GM19043 (cell line): ENCODE data around the gene DENND4A.
"Not testable (repeated sequence)": the region's sequence is repeated elsewhere in the genome, so short reads cannot be mapped to it uniquely, and the experiment has no call there.

Experiments
- ATAC-seq: cut with Tn5 transposase; IDR thresholded peaks from one replicate; pipeline ENCODE4 v1.9.1; 2021; ENCODE audit warnings: low read depth; ENCODE audit not compliant: unreplicated experiment

Gene DENND4A

GRCh38 chr15:65819563-65819960, 27.5 kb upstream of the DENND4A start:
- ATAC-seq: no peak

DNA sequence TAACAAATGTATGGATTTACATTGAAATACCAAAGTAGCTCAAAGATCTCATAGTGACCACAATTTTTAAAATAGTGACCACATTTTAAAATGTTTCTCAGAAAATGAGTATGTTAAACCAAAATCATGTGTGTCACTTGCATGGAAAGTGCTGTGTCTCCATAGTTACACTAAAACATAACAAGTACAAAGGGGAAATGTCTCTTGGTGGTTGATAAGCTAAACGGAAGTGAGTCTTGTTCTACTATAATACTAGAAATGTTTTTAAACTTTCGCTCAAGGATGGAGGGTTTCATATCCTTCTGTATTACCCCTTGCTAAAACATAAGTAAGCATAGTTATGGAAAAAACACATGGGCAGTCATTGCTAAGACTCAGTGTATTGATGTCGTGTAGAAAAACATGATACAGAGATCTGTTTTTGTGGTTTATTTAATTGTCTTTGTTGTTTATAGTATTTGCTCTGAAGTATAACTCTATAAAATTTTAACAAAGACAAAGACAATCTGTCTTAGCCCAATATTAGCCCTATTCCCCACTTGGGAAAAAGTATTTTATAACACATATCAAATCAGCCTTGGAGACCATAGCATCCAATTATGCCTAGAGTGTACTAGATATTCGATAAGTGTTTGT, 27.0 kb upstream of the DENND4A start:
- peak; percentile 55 for ATAC-seq

DNA sequence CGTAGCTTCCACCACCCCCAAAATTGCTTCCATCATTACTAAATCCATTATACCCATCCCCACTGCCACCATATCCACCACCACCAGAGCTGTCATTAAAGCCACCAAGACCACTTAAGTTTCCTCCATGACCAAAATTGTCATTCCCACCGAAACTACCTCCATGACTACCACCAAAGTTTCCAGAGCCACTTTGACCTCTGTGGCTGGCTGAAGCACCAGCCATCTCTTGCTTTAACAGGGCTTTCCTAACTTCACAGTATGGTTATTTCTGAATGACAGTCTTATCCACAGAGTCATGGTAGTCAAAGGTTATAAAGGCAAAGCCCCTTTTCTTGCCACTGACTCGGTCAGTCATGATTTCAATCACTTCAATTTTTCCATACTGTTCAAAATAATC, 24.3 kb upstream of the DENND4A start:
- no peak for ATAC-seq

DNA sequence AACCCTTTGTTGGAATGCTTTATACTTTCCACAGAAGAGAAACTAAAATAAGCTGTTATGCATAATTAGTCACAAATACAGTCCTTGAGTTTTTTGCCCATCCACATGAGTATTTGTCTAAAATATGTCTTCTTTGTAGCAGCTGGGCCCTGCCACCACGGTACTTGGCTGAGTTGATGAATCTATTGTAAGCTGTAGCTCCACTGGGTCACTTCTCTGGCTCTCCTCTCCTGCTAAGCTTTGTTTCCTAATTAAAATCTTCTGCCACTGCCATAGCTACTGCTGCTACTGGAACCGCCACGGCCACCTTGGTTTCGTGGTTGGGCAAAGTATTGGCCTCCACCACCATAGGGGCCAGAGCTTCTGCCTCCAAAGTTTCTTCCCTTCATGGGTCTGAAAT, 23.9 kb upstream of the DENND4A start:
- not testable (repeated sequence) for ATAC-seq

DNA sequence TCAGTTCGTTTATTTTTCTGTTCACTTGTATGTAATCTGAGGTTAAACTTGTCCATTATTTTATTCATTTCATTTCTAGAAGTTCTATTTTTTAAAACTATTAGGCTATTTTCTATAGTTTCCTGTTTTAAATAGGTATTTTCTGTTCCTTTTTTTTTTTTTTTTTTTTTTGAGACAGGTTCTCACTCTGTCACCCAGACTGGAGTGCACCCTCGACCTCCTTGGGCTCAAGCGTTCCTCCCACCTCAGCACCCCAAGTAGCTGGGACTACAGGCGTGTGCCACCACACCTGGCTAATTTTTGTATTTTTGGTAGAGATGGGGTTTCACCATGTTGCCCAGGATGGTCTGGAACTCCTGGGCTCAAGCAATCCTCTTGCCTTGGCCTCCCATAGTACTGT, 22.2 kb upstream of the DENND4A start:
- ATAC-seq: not testable (repeated sequence)

DNA sequence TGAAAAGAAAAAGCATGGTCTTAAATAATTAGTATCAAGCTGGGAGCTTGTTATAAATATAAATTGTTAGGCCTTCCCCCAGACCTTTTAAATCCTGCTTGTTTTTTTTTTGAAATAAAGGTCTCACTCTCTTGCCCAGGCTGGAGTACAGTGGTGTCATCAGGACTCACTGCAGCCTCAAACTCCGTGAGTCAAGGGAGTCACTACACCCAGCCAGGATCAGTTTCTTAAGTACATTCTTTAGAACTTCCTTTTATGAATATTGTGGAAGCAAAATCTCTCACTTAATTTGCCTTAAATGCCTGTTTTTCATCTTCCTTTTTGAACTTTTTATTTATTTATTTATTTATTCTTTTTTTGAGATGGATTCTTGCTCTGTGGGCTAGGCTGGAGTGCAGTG, 20.8 kb upstream of the DENND4A start:
- ATAC-seq: no peak

- no peak for ATAC-seq
These were observed 20.4 kb upstream of the DENND4A start for GRCh38 chr15:65812467-65812866.

DNA sequence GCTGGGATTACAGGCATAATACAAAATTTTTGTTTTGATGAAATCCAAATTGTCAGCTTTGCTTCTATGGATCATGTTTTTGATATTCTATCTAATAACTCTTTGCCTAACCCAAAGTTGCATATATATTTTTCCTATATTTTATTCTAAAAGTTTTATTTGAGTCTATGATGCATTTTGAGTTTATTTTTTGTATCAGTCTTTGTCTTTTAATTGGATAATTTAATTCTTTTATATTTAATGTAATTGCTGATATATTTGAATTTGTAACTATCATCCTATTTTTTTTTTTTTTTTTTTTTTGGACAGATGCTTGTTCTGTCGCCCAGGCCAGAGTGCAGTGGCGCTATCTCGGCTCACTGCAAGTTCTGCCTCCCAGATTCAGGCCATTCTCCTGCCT, 19.7 kb upstream of the DENND4A start:
- ATAC-seq: no peak

GRCh38 chr15:65811011-65811733, 19.1 kb upstream of the DENND4A start:
- ATAC-seq: not testable (repeated sequence)

DNA sequence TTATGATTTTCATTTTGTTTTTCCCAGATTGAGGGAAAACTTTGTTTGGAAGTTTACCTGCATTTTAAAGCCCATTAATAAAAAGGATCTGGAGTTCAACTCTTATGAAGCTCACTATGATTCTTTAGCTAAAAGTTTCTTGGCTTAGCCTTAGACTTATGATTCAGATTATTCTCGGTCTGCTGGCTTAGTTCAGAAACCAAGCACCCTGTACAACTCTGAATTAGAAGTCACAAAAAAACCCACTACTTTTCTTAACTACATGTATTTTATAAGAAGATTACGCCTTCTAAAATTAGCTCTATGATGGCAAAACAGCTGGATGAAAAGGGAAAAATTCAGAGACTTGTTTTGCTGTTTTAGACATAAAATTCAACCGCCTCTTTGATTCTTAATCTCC, 14.3 kb upstream of the DENND4A start:
- ATAC-seq: no peak

GRCh38 chr15:65805019-65805745, 13.1 kb upstream of the DENND4A start:
- ATAC-seq: no peak

DNA sequence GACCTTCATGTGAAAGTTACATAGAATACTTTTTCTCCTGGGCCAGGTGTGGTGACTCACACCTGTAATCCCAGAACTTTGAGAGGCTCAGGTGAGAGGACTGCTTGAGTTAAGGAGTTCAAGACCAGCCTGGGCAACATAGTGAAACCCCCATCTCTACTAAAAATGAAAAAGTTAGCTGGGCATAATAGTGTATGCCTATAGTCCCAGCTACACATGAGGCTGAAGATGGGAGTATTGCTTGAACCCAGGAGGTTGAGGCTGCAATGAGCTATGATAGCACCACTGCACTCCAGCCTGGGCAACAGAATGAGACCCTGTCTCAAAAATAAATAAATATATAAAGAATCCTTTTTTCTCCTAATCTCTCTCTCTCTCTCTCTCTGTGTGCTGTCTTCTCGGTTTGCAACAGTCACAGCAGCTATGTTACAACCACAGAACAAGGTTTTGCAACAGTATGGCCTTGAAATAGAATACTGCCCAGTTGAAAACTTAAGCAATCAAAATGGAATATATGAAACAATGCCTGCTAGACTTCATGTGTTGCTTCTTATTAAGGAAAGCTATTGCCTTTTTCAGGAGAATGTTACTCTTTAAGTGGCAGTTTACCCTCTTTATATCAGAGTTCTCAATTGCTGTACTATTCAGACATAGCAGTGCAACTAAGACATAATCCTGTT, 12.3 kb upstream of the DENND4A start:
- ATAC-seq: no peak

DNA sequence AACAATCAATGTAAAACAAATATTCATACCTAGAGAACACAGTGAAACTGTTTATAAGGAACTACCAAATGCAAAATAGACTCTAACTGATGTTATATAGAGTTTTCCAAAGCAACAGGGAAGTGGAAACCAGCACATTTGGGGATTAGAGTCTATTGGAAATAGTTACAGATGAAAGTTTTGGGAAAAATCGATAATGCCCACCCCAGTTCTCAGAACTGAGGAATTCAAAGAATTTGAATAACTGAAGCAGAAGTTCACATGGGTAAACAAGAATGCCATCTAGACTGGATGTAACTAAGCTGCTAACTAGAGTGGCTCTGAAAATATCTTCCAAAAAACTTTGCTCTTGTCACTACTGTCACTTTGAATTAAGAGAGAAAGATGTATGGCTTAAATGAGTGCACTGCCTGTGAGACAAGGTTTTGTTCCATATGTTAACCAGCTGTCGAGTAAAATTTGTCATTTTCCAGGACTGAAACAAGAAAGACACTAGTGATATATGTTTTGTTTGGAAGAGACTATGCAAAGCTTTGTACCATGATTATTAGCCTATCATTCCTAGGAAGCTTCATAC, 9.2 kb upstream of the DENND4A start:
- no peak for ATAC-seq

- ATAC-seq: no peak
These were observed 4.6 kb upstream of the DENND4A start for GRCh38 chr15:65796610-65797078.

- no peak for ATAC-seq
These were observed 3.6 kb upstream of the DENND4A start for GRCh38 chr15:65795663-65796216.

- no peak for ATAC-seq
These were observed 1.7 kb upstream of the DENND4A start for GRCh38 chr15:65793818-65794104.

DNA sequence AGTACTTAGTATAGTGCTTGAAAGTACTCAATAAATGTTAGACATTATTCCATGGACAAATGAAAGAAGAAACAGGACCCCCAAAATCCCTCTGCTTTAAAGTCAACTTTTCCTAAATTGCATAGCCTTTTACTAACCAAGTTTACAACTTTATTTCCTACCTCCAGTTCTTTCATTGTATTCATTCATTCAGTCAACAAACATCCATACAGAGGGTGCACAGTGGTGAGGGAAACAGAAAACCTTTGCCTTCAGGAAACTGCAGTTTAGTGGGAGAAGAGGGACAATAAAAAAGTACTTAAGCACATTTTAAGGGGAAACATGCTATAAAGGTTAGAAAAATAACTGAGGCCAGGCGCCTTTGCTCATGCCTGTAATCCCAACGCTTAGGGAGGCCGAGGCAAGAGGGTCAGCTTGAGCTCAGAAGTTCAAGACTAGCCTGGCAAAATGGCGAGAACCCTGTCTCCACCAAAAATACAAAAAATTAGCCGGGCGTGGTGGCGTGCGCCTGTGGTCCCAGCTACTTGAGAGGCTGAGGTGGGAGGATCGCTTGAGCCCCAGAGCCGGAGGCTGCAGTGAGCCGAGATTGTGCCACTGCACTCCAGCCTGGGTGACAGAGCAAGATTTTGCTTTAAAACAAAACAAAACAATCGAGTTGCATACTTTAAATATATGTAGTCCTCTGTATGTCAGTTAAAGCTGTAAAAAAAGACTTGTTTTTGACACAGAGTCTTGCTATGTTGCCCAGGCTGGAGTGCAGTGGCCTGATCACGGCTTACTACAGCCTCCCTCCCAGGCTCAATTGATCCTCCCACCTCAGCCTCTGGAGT, 1.1 kb upstream of the DENND4A start:
- no peak for ATAC-seq

DNA sequence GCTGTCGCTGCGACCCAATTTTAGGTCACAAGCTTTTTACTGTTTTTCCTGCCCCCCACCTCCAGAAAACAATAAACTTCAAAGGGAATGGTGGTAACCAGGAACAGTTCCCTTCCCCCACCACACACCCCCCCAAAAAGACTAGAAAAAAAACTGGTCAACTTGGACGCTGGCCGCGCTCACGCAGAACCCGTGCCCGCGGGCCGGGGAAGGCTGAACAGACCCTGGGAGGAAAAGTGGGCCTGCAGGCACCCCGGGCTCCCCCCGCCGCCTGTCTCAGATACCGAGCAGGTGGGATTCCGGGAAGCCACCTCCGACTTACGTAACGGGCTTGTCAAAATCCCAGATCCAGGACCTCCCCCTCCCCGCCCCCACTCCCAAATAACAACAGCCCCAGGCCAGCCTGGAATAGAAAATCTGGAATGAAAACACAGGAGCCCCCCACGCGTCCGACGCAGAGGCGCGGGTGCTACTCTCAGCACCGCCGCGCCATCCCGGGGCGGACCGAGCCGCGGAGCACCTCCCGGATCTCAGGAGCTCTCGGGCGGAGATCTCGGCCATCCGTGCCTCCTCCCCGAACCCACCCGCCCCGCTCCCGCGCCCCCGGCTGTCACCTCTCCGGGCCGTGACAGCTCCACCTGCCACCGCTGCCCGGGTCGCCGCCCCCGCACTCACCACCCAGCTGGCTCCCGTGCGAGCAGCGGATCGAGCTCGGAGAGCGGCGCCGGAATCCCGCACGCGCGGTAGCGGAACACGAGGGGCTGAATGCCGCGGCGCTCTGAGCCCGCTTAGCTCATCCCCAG, 557 bp downstream of the DENND4A start:
- ATAC-seq: no peak
